Activated B cell treated with CpG ODN at 0.5 μM for 24 hours (primary cell): ENCODE results near the gene ABR. TPM values are rescaled to one million over a fixed set of nuclear protein-coding genes. Genes with fewer than 3 reads are reported as not detected.

Experiments
- ATAC-seq: fragments of 200-7000 bp; cut with Tn5 transposase; one replicate; pipeline ENCODE4 v1.10.0; 2021; ENCODE audit warnings: low read depth, mild to moderate bottlenecking, moderate library complexity
- CTCF ChIA-PET: fragments of 350-600 bp; sonication (Branson Sonifier 250); formaldehyde crosslinking; loops from one replicate; lab custom pipeline; 2021; ENCODE audit warnings: antibody characterized with exemption; lab: Charles Lee
- POLR2A ChIA-PET: fragments of 350-600 bp; sonication (Branson Sonifier 250); formaldehyde crosslinking; loops from one replicate; lab custom pipeline; 2021; ENCODE audit warnings: antibody characterized with exemption; lab: Charles Lee
- DNase-seq: peaks from one replicate; pipeline ENCODE4 v3.0.0; 2022
- H3K27ac Mint-ChIP-seq: one replicate; pipeline ENCODE4 v1.8.0; 2020; ENCODE audit warnings: mixed read lengths
- H3K27me3 Mint-ChIP-seq: one replicate; pipeline ENCODE4 v1.8.0; 2021; ENCODE audit warnings: mixed read lengths
- H3K36me3 Mint-ChIP-seq: one replicate; pipeline ENCODE4 v1.8.0; 2021; ENCODE audit warnings: low read depth, mixed read lengths
- H3K4me1 Mint-ChIP-seq: one replicate; pipeline ENCODE4 v1.8.0; 2021; ENCODE audit warnings: mixed read lengths
- H3K4me3 Mint-ChIP-seq: one replicate; pipeline ENCODE4 v1.8.0; 2020; ENCODE audit warnings: mild to moderate bottlenecking, mixed read lengths
- H3K9me3 Mint-ChIP-seq: one replicate; pipeline ENCODE4 v1.8.0; 2020; ENCODE audit warnings: mixed read lengths
- CTCF ChIP-seq: fragments of 200-600 bp; IDR thresholded peaks from one replicate; pipeline ENCODE4 v1.8.0; 2022; ENCODE audit warnings: antibody characterized with exemption, mild to moderate bottlenecking
- intact Hi-C: fragments of 100-400 bp; cut with micrococcal nuclease; formaldehyde crosslinking; loops from one replicate; pipeline ENCODE4 v1.15.1; 2024
- total RNA-seq: library from RNA; stranded (reverse); gene quantifications from 2 replicates; pipeline ENCODE4 v1.2.3, GENCODE V29; 2022

Gene ABR
- total RNA-seq, 1 donor from 2014 or later: 150 TPM

DNA sequence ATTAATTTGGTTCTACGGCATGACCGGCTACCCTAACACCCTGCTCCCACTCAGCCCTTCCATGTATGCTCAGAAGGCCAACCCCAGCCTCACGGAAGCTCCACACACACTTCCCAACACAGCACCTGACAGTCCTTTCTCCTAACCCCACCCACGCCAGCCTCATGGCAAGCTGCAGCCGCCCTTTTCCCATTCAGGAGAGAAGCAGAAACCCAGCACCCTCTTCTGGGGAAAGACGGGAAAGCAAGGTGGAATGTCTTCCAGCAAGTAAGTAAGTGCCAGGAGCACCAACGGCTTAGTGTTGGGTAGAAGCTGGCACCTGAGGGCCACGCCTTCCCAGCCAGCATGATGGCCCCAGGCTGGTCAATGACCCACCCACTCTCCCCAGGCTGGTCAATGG is 32.1 kb downstream of the ABR start:
- Mint-ChIP-seq H3K4me1 (peaks cover 5% of the 10 kb centered on the region), H3K9me3 (no peaks in the 10 kb centered on the region), H3K27me3 (no peaks in the 10 kb centered on the region), H3K27ac (no peak overlapping the region), H3K36me3 (peaks cover 19% of the 10 kb centered on the region), H3K4me3 (no peak overlapping the region)
- no peak for TF ChIP-seq CTCF
- no peak for ATAC-seq
- DNase-seq: no peak
- intact Hi-C loops: no loop called here
- CTCF ChIA-PET: no interaction called here
- POLR2A ChIA-PET: interaction anchor here (1.1 kb wide), 1 partner anchor 15 kb away, joined by 3 read pairs; no protein-coding TSS in a partner anchor

- POLR2A ChIA-PET: interaction anchor here (1.1 kb wide), 1 partner anchor 16 kb away, joined by 3 read pairs; no protein-coding TSS in a partner anchor
- DNase-seq: no peak
- Mint-ChIP-seq H3K27ac (peak overlapping the region; percentile 67), H3K27me3 (no peaks in the 10 kb centered on the region), H3K36me3 (peaks cover 18% of the 10 kb centered on the region), H3K4me3 (no peak overlapping the region), H3K9me3 (no peaks in the 10 kb centered on the region), H3K4me1 (peaks cover 4% of the 10 kb centered on the region)
- no peak for ATAC-seq
- TF ChIP-seq CTCF: no peak
- intact Hi-C loops: no loop called here
- CTCF ChIA-PET: interaction anchor here (1.0 kb wide), 1 partner anchor 24 kb away, joined by 3 read pairs; no protein-coding TSS in a partner anchor
Measured at GRCh38 chr17:1146561-1147265, 33.1 kb downstream of the ABR start.

DNA sequence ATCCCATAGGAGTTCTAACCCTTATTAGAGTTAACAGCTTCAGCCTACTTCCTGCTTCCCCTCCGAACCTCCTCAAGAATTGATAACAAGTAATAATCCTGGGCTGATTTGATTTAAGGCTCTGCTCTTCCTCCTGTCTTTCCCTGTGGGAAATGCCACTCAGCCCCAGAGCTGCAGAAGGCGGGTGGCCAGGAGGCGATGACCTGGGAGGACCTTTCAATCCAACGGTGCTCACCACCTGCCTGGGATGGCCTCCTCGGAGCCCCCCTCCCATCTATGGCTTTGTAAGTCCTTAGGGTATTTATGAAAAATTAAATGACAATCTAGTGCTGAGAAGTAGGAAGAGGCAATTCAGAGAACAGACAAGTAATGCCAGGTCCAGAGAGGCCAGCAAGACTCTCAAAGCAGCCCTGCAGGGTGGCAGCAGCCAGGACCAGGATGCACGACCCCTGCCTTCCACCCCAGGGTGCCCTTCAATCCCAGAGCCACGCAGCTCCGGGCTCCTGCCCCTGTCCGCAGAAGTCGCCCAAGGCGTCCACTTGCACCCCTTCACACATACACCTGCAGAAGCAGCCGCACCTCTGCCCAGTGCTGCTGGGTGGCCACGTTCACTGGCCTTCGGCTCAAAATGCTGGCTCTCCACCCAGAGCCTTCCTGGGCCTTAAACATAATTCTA is 34.3 kb downstream of the ABR start:
- no peaks in the 10 kb centered on the region for H3K4me1 Mint-ChIP-seq
- ChIA-PET CTCF (interaction anchor here (1.0 kb wide), 1 partner anchor 23 kb away, joined by 3 read pairs; no protein-coding TSS in a partner anchor), POLR2A (no interaction called here)
- peaks cover 13% of the 10 kb centered on the region for H3K36me3 Mint-ChIP-seq
- no peaks in the 10 kb centered on the region for H3K27me3 Mint-ChIP-seq
- ATAC-seq (no peak), DNase-seq (no peak)
- no peak for TF ChIP-seq CTCF
- no peaks in the 10 kb centered on the region for H3K9me3 Mint-ChIP-seq
- H3K4me3 Mint-ChIP-seq: no peak overlapping the region
- intact Hi-C loops: no loop called here
- no peak overlapping the region for H3K27ac Mint-ChIP-seq

GRCh38 chr17:1144162-1144561 is 35.6 kb downstream of the ABR start:
- no peak for ATAC-seq
- H3K27ac Mint-ChIP-seq: no peak overlapping the region
- H3K9me3 Mint-ChIP-seq: no peaks in the 10 kb centered on the region
- CTCF ChIA-PET: no interaction called here
- TF ChIP-seq CTCF: no peak
- no peaks in the 10 kb centered on the region for H3K27me3 Mint-ChIP-seq
- intact Hi-C loops: no loop called here
- H3K4me1 Mint-ChIP-seq: peaks cover 3% of the 10 kb centered on the region
- peaks cover 6% of the 10 kb centered on the region for H3K36me3 Mint-ChIP-seq
- POLR2A ChIA-PET: no interaction called here
- H3K4me3 Mint-ChIP-seq: no peak overlapping the region
- no peak for DNase-seq

GRCh38 chr17:1143573-1143972 is 36.2 kb downstream of the ABR start:
- ATAC-seq (no peak), DNase-seq (no peak)
- POLR2A ChIA-PET: no interaction called here
- Mint-ChIP-seq H3K36me3 (peaks cover 6% of the 10 kb centered on the region), H3K27ac (no peak overlapping the region), H3K27me3 (no peaks in the 10 kb centered on the region), H3K4me1 (peaks cover 3% of the 10 kb centered on the region), H3K4me3 (no peak overlapping the region), H3K9me3 (no peaks in the 10 kb centered on the region)
- CTCF ChIA-PET: no interaction called here
- intact Hi-C loops: no loop called here
- no peak for TF ChIP-seq CTCF
